Esophagus muscularis mucosa (tissue), 3 donors: ENCODE data around the gene TMEM225B.

Experiments used
- POLR2AphosphoS5 ChIP-seq, 2 donors: sonication (generic); formaldehyde crosslinking; IDR thresholded peaks; one replicate each; pipeline ENCODE4 v1.6.1; 2017; ENCODE audit warnings: antibody characterized with exemption in 2 of 2
- TF ChIP-seq, protein P1 (sequence below), 3 experiments: fragments of 200-600 bp in 2 of 3; fragments of 450-650 bp in 1 of 3; sonication (generic) in 2 of 3; IDR thresholded peaks; one replicate each; pipeline ENCODE4 v1.5.1; 2017 to 2019; ENCODE audit warnings: antibody characterized with exemption in 3 of 3, mild to moderate bottlenecking in 2 of 3, moderate library complexity in 1 of 3

DNA sequence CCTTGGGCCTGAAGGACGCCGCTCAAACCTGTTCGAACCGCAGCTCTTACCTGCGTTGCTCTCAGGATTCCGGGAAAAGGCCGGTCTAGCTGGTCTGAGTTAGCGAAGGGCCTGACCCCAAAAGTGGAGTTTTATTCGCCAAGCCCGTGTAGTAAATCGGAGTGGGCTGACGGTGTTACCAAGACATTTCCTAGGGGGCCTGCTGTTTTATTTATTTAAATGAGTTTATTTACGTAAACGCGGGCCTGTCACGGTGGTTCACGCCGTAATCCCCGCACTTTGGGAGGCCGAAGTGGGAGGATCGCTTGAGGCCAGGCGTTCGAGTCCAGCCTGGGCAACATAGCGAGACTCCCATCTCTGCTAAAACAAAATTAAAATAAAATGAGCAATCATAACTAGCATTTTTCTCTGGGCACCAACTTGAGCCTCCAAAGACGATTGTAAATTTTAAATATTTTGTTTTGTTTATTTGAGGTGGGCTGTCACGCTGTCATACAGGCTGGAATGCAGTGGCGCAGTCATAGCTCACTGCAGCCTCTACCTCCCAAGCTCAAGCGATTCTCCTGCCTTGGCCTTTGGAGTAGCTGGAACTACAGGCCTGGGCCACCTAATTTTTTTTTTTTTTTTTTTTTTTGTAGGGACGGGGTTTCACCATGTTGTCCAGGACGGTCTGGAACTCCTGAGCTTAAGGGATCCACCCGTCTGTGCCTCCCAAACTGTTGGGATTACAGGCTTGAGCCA lies 38.7 kb upstream of the TMEM225B start:
- TF ChIP-seq, protein P1, sequence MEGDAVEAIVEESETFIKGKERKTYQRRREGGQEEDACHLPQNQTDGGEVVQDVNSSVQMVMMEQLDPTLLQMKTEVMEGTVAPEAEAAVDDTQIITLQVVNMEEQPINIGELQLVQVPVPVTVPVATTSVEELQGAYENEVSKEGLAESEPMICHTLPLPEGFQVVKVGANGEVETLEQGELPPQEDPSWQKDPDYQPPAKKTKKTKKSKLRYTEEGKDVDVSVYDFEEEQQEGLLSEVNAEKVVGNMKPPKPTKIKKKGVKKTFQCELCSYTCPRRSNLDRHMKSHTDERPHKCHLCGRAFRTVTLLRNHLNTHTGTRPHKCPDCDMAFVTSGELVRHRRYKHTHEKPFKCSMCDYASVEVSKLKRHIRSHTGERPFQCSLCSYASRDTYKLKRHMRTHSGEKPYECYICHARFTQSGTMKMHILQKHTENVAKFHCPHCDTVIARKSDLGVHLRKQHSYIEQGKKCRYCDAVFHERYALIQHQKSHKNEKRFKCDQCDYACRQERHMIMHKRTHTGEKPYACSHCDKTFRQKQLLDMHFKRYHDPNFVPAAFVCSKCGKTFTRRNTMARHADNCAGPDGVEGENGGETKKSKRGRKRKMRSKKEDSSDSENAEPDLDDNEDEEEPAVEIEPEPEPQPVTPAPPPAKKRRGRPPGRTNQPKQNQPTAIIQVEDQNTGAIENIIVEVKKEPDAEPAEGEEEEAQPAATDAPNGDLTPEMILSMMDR (IDR thresholded peaks at IDR 0.05): no peak
- TF ChIP-seq POLR2AphosphoS5 (IDR thresholded peaks at IDR 0.05): no peak
